HEK293 (cell line): ENCODE results near the gene FOXP4.
A peak's percentile ranks its signal among the peaks of the same experiment; 100 is the strongest.

ENCODE experiments used
- CTCF ChIA-PET: fragments of 350-600 bp; formaldehyde crosslinking; extraction: SDS; loops from one replicate; lab custom pipeline; 2021; ENCODE audit warnings: antibody characterized with exemption; lab: Yijun Ruan, JAX
- POLR2A ChIA-PET: fragments of 300-600 bp; formaldehyde crosslinking; extraction: SDS; loops from one replicate; lab custom pipeline; 2020; ENCODE audit warnings: antibody characterized with exemption, inconsistent platforms; lab: Yijun Ruan, JAX
- H3K27ac ChIP-seq: fragments of 200-500 bp; sonication (Bioruptor generic); 2 replicates; pipeline ENCODE4 v1.5.1; 2014; ENCODE audit warnings: low read depth, low read length, control low read depth, inconsistent platforms; ENCODE audit errors: extremely low read depth
- H3K36me3 ChIP-seq, 2 experiments: fragments of 200-500 bp in 1 of 2; sonication (Bioruptor generic) in 1 of 2; 1 replicate in 1 of 2; 2 replicates in 1 of 2; pipeline ENCODE4 v1.5.1; 2014 to 2017; ENCODE audit warnings: inconsistent platforms in 2 of 2, low read length in 2 of 2; ENCODE audit not compliant: control insufficient read depth in 2 of 2, insufficient read depth in 1 of 2
- H3K4me1 ChIP-seq: fragments of 200-500 bp; sonication (Bioruptor generic); 2 replicates; pipeline ENCODE4 v1.5.1; 2014; ENCODE audit warnings: mild to moderate bottlenecking, low read length, inconsistent platforms; ENCODE audit not compliant: control insufficient read depth, insufficient read depth
- H3K4me3 ChIP-seq: 2 replicates; pipeline ENCODE4 v1.5.1; 2011; ENCODE audit warnings: low read depth, mild to moderate bottlenecking, control low read depth, low read length, moderate library complexity
- H3K9me3 ChIP-seq: fragments of 200-500 bp; sonication (Bioruptor generic); 2 replicates; pipeline ENCODE4 v1.5.1; 2014; ENCODE audit warnings: low read depth, low read length, inconsistent platforms; ENCODE audit not compliant: control insufficient read depth, insufficient read depth
- BCL6B ChIP-seq: fragments of 450-650 bp; formaldehyde crosslinking; IDR thresholded peaks from 2 replicates; pipeline ENCODE4 v1.5.1; 2017; ENCODE audit warnings: missing biosample characterization, missing genetic modification characterization
- GLIS1 ChIP-seq: fragments of 450-650 bp; formaldehyde crosslinking; IDR thresholded peaks from 2 replicates; pipeline ENCODE4 v1.5.1; 2016; ENCODE audit warnings: missing biosample characterization, missing genetic modification characterization
- INSM2 ChIP-seq: fragments of 450-650 bp; formaldehyde crosslinking; IDR thresholded peaks from 2 replicates; pipeline ENCODE4 v1.5.1; 2016; ENCODE audit warnings: missing biosample characterization, missing genetic modification characterization
- MZF1 ChIP-seq: fragments of 450-650 bp; formaldehyde crosslinking; IDR thresholded peaks from 2 replicates; pipeline ENCODE4 v1.5.1; 2017; ENCODE audit warnings: missing biosample characterization, missing genetic modification characterization, borderline replicate concordance
- REST ChIP-seq: fragments of 450-650 bp; formaldehyde crosslinking; IDR thresholded peaks from 2 replicates; pipeline ENCODE4 v1.5.1; 2016; ENCODE audit warnings: missing biosample characterization, missing genetic modification characterization
- ZIC2 ChIP-seq: fragments of 450-650 bp; formaldehyde crosslinking; IDR thresholded peaks from 2 replicates; pipeline ENCODE4 v1.5.1; 2016; ENCODE audit warnings: missing biosample characterization, missing genetic modification characterization
- ZNF211 ChIP-seq: fragments of 450-650 bp; formaldehyde crosslinking; IDR thresholded peaks from 2 replicates; pipeline ENCODE4 v1.5.1; 2016; ENCODE audit warnings: low read depth, missing biosample characterization, missing genetic modification characterization
- ZNF341 ChIP-seq: fragments of 450-650 bp; formaldehyde crosslinking; IDR thresholded peaks from 2 replicates; pipeline ENCODE4; 2016; ENCODE audit warnings: low read depth, missing biosample characterization, missing genetic modification characterization
- ZNF394 ChIP-seq: fragments of 450-650 bp; formaldehyde crosslinking; IDR thresholded peaks from 2 replicates; pipeline ENCODE4 v1.5.1; 2016; ENCODE audit warnings: missing biosample characterization, missing genetic modification characterization, mild to moderate bottlenecking, moderate library complexity, borderline replicate concordance
- ZNF423 ChIP-seq: fragments of 450-650 bp; formaldehyde crosslinking; IDR thresholded peaks from 2 replicates; pipeline ENCODE4 v1.5.1; 2016; ENCODE audit warnings: missing biosample characterization, missing genetic modification characterization
- ZNF501 ChIP-seq: fragments of 450-650 bp; formaldehyde crosslinking; IDR thresholded peaks from 2 replicates; pipeline ENCODE4 v1.5.1; 2016; ENCODE audit warnings: missing biosample characterization, missing genetic modification characterization
- ZNF677 ChIP-seq: fragments of 450-650 bp; IDR thresholded peaks from 2 replicates; pipeline ENCODE4 v1.5.0; 2018; ENCODE audit warnings: missing biosample characterization, mild to moderate bottlenecking, missing genetic modification characterization, moderate library complexity
- ZSCAN30 ChIP-seq: fragments of 450-650 bp; IDR thresholded peaks from 2 replicates; pipeline ENCODE4 v1.5.1; 2018; ENCODE audit warnings: missing biosample characterization, mild to moderate bottlenecking, missing genetic modification characterization, moderate library complexity
- TF ChIP-seq, protein P1 (sequence below): fragments of 450-650 bp; formaldehyde crosslinking; IDR thresholded peaks from 2 replicates; pipeline ENCODE4 v1.5.1; 2016; ENCODE audit warnings: missing biosample characterization, missing genetic modification characterization
- TF ChIP-seq, protein P2 (sequence below): fragments of 450-650 bp; formaldehyde crosslinking; IDR thresholded peaks from 2 replicates; pipeline ENCODE4 v1.5.1; 2016; ENCODE audit warnings: missing biosample characterization, missing genetic modification characterization

Gene FOXP4

GRCh38 chr6:41555326-41556300, 9.4 kb downstream of the FOXP4 start:
- CTCF ChIA-PET, result no interaction called here
- TF ChIP-seq ZNF341 (tag by site-specific recombination) (peak; percentile 28), INSM2 (no peak), ZNF677 (tag by site-specific recombination) (no peak), ZNF211 (no peak), ZIC2 (tag by site-specific recombination) (peak; percentile 73), BCL6B (no peak)
- TF ChIP-seq, protein P1, sequence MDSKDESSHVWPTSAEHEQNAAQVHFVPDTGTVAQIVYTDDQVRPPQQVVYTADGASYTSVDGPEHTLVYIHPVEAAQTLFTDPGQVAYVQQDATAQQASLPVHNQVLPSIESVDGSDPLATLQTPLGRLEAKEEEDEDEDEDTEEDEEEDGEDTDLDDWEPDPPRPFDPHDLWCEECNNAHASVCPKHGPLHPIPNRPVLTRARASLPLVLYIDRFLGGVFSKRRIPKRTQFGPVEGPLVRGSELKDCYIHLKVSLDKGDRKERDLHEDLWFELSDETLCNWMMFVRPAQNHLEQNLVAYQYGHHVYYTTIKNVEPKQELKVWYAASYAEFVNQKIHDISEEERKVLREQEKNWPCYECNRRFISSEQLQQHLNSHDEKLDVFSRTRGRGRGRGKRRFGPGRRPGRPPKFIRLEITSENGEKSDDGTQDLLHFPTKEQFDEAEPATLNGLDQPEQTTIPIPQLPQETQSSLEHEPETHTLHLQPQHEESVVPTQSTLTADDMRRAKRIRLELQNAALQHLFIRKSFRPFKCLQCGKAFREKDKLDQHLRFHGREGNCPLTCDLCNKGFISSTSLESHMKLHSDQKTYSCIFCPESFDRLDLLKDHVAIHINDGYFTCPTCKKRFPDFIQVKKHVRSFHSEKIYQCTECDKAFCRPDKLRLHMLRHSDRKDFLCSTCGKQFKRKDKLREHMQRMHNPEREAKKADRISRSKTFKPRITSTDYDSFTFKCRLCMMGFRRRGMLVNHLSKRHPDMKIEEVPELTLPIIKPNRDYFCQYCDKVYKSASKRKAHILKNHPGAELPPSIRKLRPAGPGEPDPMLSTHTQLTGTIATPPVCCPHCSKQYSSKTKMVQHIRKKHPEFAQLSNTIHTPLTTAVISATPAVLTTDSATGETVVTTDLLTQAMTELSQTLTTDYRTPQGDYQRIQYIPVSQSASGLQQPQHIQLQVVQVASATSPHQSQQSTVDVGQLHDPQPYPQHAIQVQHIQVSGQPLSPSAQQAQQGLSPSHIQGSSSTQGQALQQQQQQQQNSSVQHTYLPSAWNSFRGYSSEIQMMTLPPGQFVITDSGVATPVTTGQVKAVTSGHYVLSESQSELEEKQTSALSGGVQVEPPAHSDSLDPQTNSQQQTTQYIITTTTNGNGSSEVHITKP (tag by site-specific recombination), result 0 out of 2 replicates have a peak, but pooled peaks have one; percentile 16
- H3K4me1 ChIP-seq, result no peaks in the 10 kb centered on the region
- no peak overlapping the region for H3K4me3 ChIP-seq
- POLR2A ChIA-PET, result no interaction called here
- H3K36me3 ChIP-seq, result peaks cover 0 to 30% of the 10 kb centered on the region in 2 experiments; a peak in 2 of 3 replicates
- no peaks in the 10 kb centered on the region for H3K9me3 ChIP-seq
- H3K27ac ChIP-seq, result no peak overlapping the region

DNA sequence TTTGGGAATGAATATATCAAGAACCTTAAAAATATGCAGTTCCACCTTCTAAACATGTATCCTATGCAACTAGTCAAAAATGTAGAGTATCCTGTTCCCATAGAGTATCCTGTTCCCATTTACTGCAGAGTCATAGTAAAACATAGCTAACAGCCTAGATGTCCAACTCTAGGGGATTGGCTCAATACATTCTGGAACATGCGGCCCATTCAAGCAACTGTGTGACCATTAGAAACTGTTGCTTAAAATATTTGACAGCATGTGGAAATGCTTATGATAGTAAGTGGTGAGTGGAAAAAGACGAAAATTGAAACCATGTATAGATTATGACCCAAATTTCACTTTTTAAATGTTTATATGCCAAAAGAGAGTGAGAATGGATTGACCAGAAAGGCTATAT, 11.2 kb downstream of the FOXP4 start:
- POLR2A ChIA-PET, result no interaction called here
- CTCF ChIA-PET, result interaction anchor here (0.7 to 0.9 kb wide), 3 partner anchors 19 to 189 kb away, joined by 3 to 4 read pairs (median 3); no protein-coding TSS in a partner anchor
- TF ChIP-seq, protein P2, sequence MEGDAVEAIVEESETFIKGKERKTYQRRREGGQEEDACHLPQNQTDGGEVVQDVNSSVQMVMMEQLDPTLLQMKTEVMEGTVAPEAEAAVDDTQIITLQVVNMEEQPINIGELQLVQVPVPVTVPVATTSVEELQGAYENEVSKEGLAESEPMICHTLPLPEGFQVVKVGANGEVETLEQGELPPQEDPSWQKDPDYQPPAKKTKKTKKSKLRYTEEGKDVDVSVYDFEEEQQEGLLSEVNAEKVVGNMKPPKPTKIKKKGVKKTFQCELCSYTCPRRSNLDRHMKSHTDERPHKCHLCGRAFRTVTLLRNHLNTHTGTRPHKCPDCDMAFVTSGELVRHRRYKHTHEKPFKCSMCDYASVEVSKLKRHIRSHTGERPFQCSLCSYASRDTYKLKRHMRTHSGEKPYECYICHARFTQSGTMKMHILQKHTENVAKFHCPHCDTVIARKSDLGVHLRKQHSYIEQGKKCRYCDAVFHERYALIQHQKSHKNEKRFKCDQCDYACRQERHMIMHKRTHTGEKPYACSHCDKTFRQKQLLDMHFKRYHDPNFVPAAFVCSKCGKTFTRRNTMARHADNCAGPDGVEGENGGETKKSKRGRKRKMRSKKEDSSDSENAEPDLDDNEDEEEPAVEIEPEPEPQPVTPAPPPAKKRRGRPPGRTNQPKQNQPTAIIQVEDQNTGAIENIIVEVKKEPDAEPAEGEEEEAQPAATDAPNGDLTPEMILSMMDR (tag by site-specific recombination), result no peak
- TF ChIP-seq ZNF423 (tag by site-specific recombination) (no peak), REST (tag by site-specific recombination) (no peak), GLIS1 (no peak), MZF1 (peak; percentile 98), ZNF394 (tag by site-specific recombination) (no peak), ZNF501 (tag by site-specific recombination) (no peak), ZSCAN30 (tag by site-specific recombination) (no peak), BCL6B (no peak)
- no peaks in the 10 kb centered on the region for H3K9me3 ChIP-seq
- no peak overlapping the region for H3K27ac ChIP-seq
- H3K4me3 ChIP-seq, result no peak overlapping the region
- H3K4me1 ChIP-seq, result no peaks in the 10 kb centered on the region
- H3K36me3 ChIP-seq, result peaks cover 0 to 16% of the 10 kb centered on the region in 2 experiments; a peak in 2 of 3 replicates
